ENCODE measurements around the gene IPP. TPM values are rescaled to one million over a fixed set of nuclear protein-coding genes. Genes with fewer than 3 reads are reported as not detected.

IPP gene
- total RNA-seq, 1 donor from 2014 or later: 13.3 TPM

GRCh38 chr1:45787905-45788304 is 37.5 kb upstream of the IPP start:
- DNase-seq (ENCODE audit: low read depth): no peak
- H3K9me3 Mint-ChIP-seq (ENCODE audit: unreplicated experiment): peaks cover 5% of the 10 kb centered on the region

GRCh38 chr1:45785583-45785982 is 35.1 kb upstream of the IPP start:
- Mint-ChIP-seq H3K27ac (ENCODE audit: unreplicated experiment) (no peak overlapping the region), H3K4me1 (ENCODE audit: low read depth, unreplicated experiment) (no peaks in the 10 kb centered on the region), H3K36me3 (ENCODE audit: low read depth, unreplicated experiment) (no peaks in the 10 kb centered on the region), H3K9me3 (ENCODE audit: unreplicated experiment) (peaks cover 3% of the 10 kb centered on the region), H3K4me3 (ENCODE audit: unreplicated experiment) (no peak overlapping the region), H3K27me3 (ENCODE audit: low read depth, unreplicated experiment) (peaks cover 22% of the 10 kb centered on the region)
- Histone ChIP-seq H3K27ac (ENCODE audit: low read depth, low read length) (no peak overlapping the region), H3K9me3 (ENCODE audit: insufficient read depth, low read depth, low read length) (no peaks in the 10 kb centered on the region), H3K27me3 (ENCODE audit: insufficient read depth, low read length) (no peaks in the 10 kb centered on the region), H3K36me3 (ENCODE audit: insufficient read depth, low read length) (no peaks in the 10 kb centered on the region), H2AFZ (ENCODE audit: low read depth, low read length) (no peak overlapping the region), H3K4me3 (ENCODE audit: insufficient read depth, low read depth, low read length) (no peak overlapping the region), H4K20me1 (ENCODE audit: insufficient read depth, low read length) (no peaks in the 10 kb centered on the region), H3K4me2 (ENCODE audit: low read length) (no peak overlapping the region), H3K4me1 (ENCODE audit: insufficient read depth, low read length) (no peaks in the 10 kb centered on the region), H3K9ac (ENCODE audit: low read length) (no peak overlapping the region), H3K79me2 (ENCODE audit: insufficient read depth, low read length) (no peaks in the 10 kb centered on the region)
- FAIRE-seq (no peak), DNase-seq (ENCODE audit: low read depth) (no peak)
- TF ChIP-seq EZH2 (IDR thresholded peaks at IDR 0.05; ENCODE audit: insufficient read depth, low read length): no peak
- TF ChIP-seq CTCF (IDR thresholded peaks at IDR 0.05; ENCODE audit: insufficient read depth, low read depth, low read length): no peak

More at GRCh38 chr1:45787905-45788304, 37.5 kb upstream of the IPP start:
- H3K27ac Mint-ChIP-seq (ENCODE audit: unreplicated experiment): no peak overlapping the region
- no peaks in the 10 kb centered on the region for H4K20me1 ChIP-seq (ENCODE audit: insufficient read depth, low read length)
- H3K4me2 ChIP-seq (ENCODE audit: low read length): no peak overlapping the region
- H3K79me2 ChIP-seq (ENCODE audit: insufficient read depth, low read length): no peaks in the 10 kb centered on the region
- no peak for FAIRE-seq
- no peaks in the 10 kb centered on the region for H3K9me3 ChIP-seq (ENCODE audit: insufficient read depth, low read depth, low read length)
- no peak overlapping the region for H3K27ac ChIP-seq (ENCODE audit: low read depth, low read length)
- no peaks in the 10 kb centered on the region for H3K4me1 Mint-ChIP-seq (ENCODE audit: low read depth, unreplicated experiment)
- TF ChIP-seq EZH2 (IDR thresholded peaks at IDR 0.05; ENCODE audit: insufficient read depth, low read length) (no peak), CTCF (IDR thresholded peaks at IDR 0.05; ENCODE audit: insufficient read depth, low read depth, low read length) (no peak)
- no peak overlapping the region for H3K9ac ChIP-seq (ENCODE audit: low read length)
- peaks cover 18% of the 10 kb centered on the region for H3K27me3 Mint-ChIP-seq (ENCODE audit: low read depth, unreplicated experiment)
- H3K27me3 ChIP-seq (ENCODE audit: insufficient read depth, low read length): no peaks in the 10 kb centered on the region
- H3K36me3 Mint-ChIP-seq (ENCODE audit: low read depth, unreplicated experiment): no peaks in the 10 kb centered on the region
- no peak overlapping the region for H3K4me3 Mint-ChIP-seq (ENCODE audit: unreplicated experiment)
- no peak overlapping the region for H2AFZ ChIP-seq (ENCODE audit: low read depth, low read length)
- H3K4me1 ChIP-seq (ENCODE audit: insufficient read depth, low read length): no peaks in the 10 kb centered on the region
- no peak overlapping the region for H3K4me3 ChIP-seq (ENCODE audit: insufficient read depth, low read depth, low read length)
- no peaks in the 10 kb centered on the region for H3K36me3 ChIP-seq (ENCODE audit: insufficient read depth, low read length)

- Mint-ChIP-seq H3K27me3 (ENCODE audit: low read depth, unreplicated experiment) (peaks cover 3% of the 10 kb centered on the region), H3K36me3 (ENCODE audit: low read depth, unreplicated experiment) (no peaks in the 10 kb centered on the region), H3K4me1 (ENCODE audit: low read depth, unreplicated experiment) (no peaks in the 10 kb centered on the region), H3K4me3 (ENCODE audit: unreplicated experiment) (no peak overlapping the region), H3K27ac (ENCODE audit: unreplicated experiment) (no peak overlapping the region), H3K9me3 (ENCODE audit: unreplicated experiment) (no peaks in the 10 kb centered on the region)
- Histone ChIP-seq H3K79me2 (ENCODE audit: insufficient read depth, low read length) (no peaks in the 10 kb centered on the region), H3K4me1 (ENCODE audit: insufficient read depth, low read length) (no peaks in the 10 kb centered on the region), H3K9me3 (ENCODE audit: insufficient read depth, low read depth, low read length) (no peaks in the 10 kb centered on the region), H4K20me1 (ENCODE audit: insufficient read depth, low read length) (no peaks in the 10 kb centered on the region), H3K27ac (ENCODE audit: low read depth, low read length) (no peak overlapping the region), H3K4me2 (ENCODE audit: low read length) (no peak overlapping the region), H3K4me3 (ENCODE audit: insufficient read depth, low read depth, low read length) (no peak overlapping the region), H3K9ac (ENCODE audit: low read length) (no peak overlapping the region), H2AFZ (ENCODE audit: low read depth, low read length) (no peak overlapping the region), H3K36me3 (ENCODE audit: insufficient read depth, low read length) (no peaks in the 10 kb centered on the region), H3K27me3 (ENCODE audit: insufficient read depth, low read length) (no peaks in the 10 kb centered on the region)
- no peak for DNase-seq (ENCODE audit: low read depth)
- TF ChIP-seq CTCF (IDR thresholded peaks at IDR 0.05; ENCODE audit: insufficient read depth, low read depth, low read length) (no peak), EZH2 (IDR thresholded peaks at IDR 0.05; ENCODE audit: insufficient read depth, low read length) (no peak)
- no peak for FAIRE-seq
Observed at GRCh38 chr1:45775794-45776193, 25.3 kb upstream of the IPP start.

Data from astrocyte (in vitro differentiated cells and primary cell).